H54 (cell line): ENCODE data around the gene BRPF1.

Experiments
- DNase-seq: peaks from one replicate; pipeline ENCODE4 v3.0.0; 2011; ENCODE audit warnings: low spot score, mixed read lengths; ENCODE audit not compliant: insufficient read length
- FAIRE-seq: peaks from 3 replicates; lab custom pipeline; 2011; peaks lifted over from hg19 to GRCh38; lab: Jason Lieb, UNC
- POLR2A ChIP-seq: IDR thresholded peaks from 2 replicates; pipeline ENCODE4 v1.6.1; 2011; ENCODE audit warnings: low read depth, mild to moderate bottlenecking, low read length

The BRPF1 gene

DNA sequence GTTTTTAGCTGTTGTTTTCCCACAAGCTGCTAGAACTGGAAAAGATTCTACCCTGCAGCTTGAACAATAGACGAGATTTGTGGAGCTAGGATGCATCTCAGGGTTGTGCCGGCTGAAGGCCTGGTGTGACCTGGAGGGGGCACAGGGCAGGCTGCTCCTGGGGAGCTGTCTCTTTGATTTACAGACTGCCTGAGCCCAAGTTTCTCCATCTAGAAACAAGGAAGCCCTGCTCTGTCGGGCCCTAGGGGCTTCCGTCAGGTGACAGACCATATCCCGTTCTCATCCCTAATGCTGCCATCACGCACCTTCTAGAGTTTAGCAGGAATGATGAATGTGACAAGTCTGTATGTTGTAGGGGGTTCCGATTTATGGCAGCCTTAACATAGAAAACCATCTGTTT, 35.8 kb upstream of the BRPF1 start:
- no peak for DNase-seq
- FAIRE-seq, result no peak
- no peak for TF ChIP-seq POLR2A

DNA sequence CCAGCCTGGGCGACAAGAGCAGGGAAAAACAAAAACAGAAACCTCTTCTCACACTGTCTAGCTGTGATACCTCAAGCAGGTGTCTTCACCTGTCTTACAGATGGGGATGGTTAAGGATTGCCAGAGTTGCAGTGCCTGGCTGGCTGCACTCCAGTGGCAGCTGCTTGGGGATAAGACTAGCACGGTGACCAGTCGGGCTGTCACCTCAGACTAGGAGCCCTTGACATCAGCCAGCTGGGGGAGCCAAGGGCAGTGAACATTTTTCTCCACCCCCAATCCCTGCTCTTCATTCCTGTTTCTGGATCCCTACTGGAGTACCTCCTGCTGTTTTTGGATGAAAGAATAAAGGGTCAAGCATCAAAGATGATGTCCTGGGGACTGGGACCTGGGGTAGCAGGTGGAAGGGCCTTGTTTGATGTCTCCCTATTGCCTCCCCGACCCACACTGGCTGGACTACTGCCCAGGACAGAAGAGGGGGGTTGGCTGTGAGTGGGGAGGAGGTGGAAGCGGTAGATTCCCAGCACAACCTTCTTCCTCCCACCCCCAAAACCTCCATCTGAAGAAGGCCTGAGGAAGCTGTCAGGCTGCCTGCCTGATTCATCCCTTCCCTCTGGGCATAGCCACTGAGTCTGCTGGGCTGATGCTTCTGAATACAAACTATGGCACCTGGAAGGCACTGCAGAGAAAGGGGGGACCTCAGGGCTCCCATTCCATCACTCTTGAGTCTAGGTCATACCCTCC, 34.9 kb upstream of the BRPF1 start:
- no peak for TF ChIP-seq POLR2A
- DNase-seq (no peak), FAIRE-seq (no peak)

DNA sequence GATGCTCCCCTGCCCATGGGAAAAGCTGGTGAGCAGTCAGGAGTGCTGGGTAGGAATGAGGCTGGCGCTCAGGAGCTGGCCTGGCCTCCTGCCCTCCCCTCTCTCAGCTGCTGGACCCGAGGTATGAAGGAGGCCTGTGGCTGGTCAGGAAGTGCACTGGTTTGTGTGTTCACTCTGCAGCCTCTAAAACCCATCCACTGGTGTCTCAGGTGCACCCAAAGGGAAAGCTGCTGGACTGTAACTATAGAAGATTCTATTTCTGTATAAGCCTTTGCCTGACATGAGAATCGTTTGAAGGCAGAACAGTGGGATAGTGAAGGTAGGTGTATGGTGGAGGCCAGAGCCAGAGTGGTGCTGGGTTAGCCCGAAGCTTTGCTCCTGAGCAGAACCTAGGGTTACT, 33.6 kb upstream of the BRPF1 start:
- FAIRE-seq, result no peak
- TF ChIP-seq POLR2A, result no peak

DNA sequence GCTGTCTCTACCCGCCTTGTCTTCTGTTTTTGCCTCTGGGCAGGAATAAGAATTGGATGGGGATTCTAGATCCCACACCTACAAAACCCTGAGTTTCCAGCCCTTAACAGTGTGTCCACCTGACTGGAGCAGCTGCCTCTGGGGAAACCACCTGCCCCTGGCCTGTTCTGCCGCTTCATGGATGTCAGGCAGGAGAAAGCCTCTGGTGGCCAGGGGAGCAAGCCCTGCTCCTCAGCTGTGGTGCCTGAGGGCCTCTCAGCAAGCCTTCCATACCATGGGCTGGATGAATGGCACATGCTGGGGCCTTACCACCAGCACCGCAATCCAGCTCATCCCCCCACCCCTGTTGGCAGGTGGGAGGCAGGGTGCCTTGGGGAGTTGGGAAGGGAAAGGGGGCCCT, 33.2 kb upstream of the BRPF1 start:
- no peak for FAIRE-seq
- TF ChIP-seq POLR2A, result no peak
- no peak for DNase-seq

More for the DNA sequence above, 33.6 kb upstream of the BRPF1 start:
- no peak for DNase-seq

DNA sequence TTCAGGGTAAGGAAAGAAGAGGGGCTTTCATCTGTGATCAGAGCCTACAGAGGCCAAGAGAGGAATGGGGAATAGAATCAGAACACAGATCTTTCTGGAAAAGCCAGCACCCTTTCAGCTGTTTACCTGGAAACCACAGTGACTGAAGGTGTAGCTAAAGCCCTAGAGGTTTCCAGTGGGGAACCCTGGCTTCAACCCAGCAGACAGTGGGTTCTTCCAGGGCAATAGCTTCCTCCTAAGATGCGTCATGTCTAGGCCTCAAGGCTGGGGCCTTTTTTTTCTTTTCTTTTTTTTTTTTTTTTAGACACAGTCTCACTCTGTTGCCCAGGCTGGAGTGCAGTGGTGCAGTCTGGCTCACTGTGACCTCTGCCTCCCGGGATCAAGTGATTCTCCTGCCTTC, 31.0 kb upstream of the BRPF1 start:
- TF ChIP-seq POLR2A, result no peak
- DNase-seq, result no peak
- FAIRE-seq, result no peak

DNA sequence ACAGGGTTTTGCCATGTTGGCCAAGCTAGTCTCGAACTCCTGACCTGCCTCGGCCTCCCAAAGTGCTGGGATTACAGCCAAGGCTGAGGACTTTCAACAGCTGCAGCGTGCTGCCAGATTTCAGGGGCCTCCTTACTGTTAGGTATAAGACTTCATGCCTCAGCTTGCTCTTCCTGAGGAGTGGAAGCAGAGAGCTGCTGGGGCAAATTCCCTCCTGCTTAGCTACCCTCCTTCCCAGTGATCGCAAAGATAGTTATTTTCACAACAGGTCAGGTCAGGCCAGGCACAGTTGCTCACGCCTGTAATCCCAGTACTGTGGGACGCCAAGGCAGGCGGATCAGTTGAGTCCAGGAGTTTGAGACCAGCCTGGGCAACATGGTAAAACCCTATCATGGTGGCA, 30.5 kb upstream of the BRPF1 start:
- FAIRE-seq (no peak), DNase-seq (no peak)
- no peak for TF ChIP-seq POLR2A

GRCh38 chr3:9701711-9702110, 29.8 kb upstream of the BRPF1 start:
- DNase-seq (no peak), FAIRE-seq (no peak)
- TF ChIP-seq POLR2A, result no peak

- FAIRE-seq, result no peak
- DNase-seq, result no peak
- TF ChIP-seq POLR2A, result no peak
Observed at GRCh38 chr3:9703240-9703639, 28.3 kb upstream of the BRPF1 start.

DNA sequence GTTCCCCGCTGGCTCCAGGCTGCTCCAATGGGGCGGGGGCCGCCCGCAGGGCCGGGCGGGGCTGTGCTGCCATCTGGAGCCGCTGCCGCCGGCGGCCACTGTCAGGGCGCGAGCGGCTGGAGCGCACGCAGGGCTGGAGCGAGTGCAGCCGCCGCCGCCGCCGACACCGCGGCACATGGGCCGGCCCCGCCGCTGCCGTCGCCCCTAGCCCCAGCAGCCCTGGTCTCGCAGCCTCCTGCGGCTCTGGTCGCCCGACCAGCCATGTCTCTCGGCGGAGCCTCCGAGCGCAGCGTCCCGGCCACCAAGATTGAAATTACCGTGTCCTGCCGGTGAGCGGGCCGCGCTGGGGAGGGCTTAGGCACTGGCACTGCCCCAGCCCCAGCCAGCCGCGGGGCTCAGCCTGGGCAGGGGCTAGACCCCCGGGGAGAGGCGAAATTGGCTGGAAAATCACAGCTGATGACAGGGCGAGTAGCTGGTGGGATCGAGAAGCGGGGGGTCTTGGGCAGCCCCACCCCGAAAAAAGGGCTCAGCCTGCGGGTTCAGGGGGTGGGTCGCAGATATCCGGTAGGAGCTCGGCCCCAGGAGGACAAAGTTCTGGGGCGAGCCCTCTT, 27.7 kb upstream of the BRPF1 start, which contains the start of gene CPNE9:
Gene CPNE9, plus strand, starts transcription at position 98 of the 611 bp plus-strand sequence. Its CDS starts 164 bp downstream, at position 262.
- no peak for FAIRE-seq

DNA sequence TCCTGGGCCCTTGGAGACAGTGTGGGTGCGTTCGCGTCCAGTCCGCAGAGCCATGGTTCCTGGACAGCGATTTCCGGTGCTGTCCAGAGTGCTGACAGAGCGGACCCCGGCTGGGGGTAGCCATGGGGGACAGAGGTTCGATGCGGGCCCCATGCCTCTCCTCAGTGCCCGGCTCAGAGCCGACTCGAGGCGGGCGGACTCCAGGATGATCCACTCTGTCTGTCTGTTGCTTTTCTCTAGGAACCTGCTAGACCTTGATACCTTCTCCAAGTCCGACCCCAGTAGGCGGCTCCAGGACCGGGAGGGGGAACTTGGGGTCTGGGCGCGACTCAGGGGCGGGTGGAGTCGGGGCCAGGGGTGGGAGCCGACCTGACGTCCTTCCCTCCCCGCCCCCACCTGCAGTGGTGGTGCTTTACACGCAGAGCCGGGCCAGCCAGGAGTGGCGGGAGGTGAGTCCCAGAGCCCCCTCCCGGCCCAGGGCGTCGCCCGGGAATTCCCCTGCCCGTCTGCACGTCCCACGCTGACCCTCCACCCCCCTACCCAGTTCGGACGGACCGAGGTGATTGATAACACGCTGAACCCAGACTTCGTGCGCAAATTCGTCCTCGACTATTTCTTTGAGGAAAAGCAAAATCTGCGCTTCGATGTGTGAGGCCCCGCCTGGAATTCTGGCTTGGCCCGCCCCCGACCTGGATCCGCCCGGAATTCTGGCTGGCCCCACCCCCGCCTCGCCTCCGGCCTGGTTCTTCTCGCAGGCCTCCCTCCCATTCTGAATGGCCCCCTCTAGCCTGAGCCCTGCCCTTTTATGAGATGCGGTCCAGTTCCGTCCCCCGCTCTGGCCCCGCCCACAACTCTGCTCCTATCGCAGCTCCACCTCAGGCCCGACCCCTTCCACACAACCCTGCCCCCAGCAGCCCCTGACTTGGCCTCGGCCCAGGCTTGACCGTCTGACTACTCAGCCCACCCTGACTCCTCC, 26.9 kb upstream of the BRPF1 start:
- no peak for DNase-seq
- no peak for TF ChIP-seq POLR2A
- FAIRE-seq, result no peak

More for the DNA sequence above, 27.7 kb upstream of the BRPF1 start, which contains the start of gene CPNE9:
- no peak for TF ChIP-seq POLR2A
- DNase-seq, result no peak

- FAIRE-seq, result no peak
- no peak for TF ChIP-seq POLR2A
- DNase-seq, result no peak
Observed at GRCh38 chr3:9710174-9710739, 21.3 kb upstream of the BRPF1 start.

- FAIRE-seq, result no peak
- DNase-seq, result no peak
- TF ChIP-seq POLR2A, result no peak
Observed at GRCh38 chr3:9712415-9712814, 19.1 kb upstream of the BRPF1 start.

- TF ChIP-seq POLR2A, result no peak
- DNase-seq (no peak), FAIRE-seq (no peak)
Observed at GRCh38 chr3:9713142-9713541, 18.4 kb upstream of the BRPF1 start.
